ENCODE measurements around the gene AHCYL1. TPM values are rescaled to one million over a fixed set of nuclear protein-coding genes. Genes with fewer than 3 reads are reported as not detected.

Gene AHCYL1
- total RNA-seq, 1 donor from 2014 or later = 59.6 TPM

GRCh38 chr1:109985247-109986053 is 885 bp downstream of the AHCYL1 start:
- H3K9me3 Mint-ChIP-seq (ENCODE audit: low read depth) = no peaks in the 10 kb centered on the region
- no peaks in the 10 kb centered on the region for H3K27me3 Mint-ChIP-seq (ENCODE audit: low read depth)
- H3K36me3 Mint-ChIP-seq (ENCODE audit: low read depth) = peaks cover 1% of the 10 kb centered on the region
- peak overlapping the region; percentile 100 for H3K27ac Mint-ChIP-seq (ENCODE audit: unreplicated experiment)
- peak overlapping the region; percentile 98 for H3K4me3 Mint-ChIP-seq (ENCODE audit: unreplicated experiment)
- TF ChIP-seq, protein P1, sequence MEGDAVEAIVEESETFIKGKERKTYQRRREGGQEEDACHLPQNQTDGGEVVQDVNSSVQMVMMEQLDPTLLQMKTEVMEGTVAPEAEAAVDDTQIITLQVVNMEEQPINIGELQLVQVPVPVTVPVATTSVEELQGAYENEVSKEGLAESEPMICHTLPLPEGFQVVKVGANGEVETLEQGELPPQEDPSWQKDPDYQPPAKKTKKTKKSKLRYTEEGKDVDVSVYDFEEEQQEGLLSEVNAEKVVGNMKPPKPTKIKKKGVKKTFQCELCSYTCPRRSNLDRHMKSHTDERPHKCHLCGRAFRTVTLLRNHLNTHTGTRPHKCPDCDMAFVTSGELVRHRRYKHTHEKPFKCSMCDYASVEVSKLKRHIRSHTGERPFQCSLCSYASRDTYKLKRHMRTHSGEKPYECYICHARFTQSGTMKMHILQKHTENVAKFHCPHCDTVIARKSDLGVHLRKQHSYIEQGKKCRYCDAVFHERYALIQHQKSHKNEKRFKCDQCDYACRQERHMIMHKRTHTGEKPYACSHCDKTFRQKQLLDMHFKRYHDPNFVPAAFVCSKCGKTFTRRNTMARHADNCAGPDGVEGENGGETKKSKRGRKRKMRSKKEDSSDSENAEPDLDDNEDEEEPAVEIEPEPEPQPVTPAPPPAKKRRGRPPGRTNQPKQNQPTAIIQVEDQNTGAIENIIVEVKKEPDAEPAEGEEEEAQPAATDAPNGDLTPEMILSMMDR (IDR thresholded peaks at IDR 0.05) = no peak
- H3K4me1 Mint-ChIP-seq (ENCODE audit: low read depth) = peaks cover 62% of the 10 kb centered on the region
- DNase-seq (ENCODE audit: low spot score) = no peak

DNA sequence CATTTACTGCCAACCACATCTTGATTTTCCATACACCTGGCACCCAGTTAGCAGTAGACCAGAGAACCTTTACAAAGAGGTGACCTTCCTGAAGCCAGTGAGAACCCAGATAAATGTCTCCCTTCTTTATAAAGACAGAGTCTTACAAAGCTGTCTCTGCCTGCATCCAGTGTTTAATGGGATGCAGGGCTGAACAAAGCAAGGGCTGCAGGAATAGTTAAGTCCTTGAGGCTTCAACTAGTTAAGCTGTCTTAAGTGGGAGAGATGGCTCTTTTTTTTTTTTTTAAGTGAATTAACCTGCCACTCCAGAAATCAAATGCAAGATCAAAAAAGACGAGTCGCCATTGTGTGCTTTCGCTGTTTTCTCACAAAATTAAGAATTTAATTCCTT is 1.5 kb downstream of the AHCYL1 start:
- H3K4me3 Mint-ChIP-seq (ENCODE audit: unreplicated experiment) = peak overlapping the region; percentile 98
- H3K36me3 Mint-ChIP-seq (ENCODE audit: low read depth) = peaks cover 1% of the 10 kb centered on the region
- DNase-seq (ENCODE audit: low spot score) = no peak
- peak overlapping the region; percentile 100 for H3K27ac Mint-ChIP-seq (ENCODE audit: unreplicated experiment)
- TF ChIP-seq, protein P1 (IDR thresholded peaks at IDR 0.05) = no peak
- no peaks in the 10 kb centered on the region for H3K27me3 Mint-ChIP-seq (ENCODE audit: low read depth)
- H3K4me1 Mint-ChIP-seq (ENCODE audit: low read depth) = peaks cover 68% of the 10 kb centered on the region
- no peaks in the 10 kb centered on the region for H3K9me3 Mint-ChIP-seq (ENCODE audit: low read depth)

DNA sequence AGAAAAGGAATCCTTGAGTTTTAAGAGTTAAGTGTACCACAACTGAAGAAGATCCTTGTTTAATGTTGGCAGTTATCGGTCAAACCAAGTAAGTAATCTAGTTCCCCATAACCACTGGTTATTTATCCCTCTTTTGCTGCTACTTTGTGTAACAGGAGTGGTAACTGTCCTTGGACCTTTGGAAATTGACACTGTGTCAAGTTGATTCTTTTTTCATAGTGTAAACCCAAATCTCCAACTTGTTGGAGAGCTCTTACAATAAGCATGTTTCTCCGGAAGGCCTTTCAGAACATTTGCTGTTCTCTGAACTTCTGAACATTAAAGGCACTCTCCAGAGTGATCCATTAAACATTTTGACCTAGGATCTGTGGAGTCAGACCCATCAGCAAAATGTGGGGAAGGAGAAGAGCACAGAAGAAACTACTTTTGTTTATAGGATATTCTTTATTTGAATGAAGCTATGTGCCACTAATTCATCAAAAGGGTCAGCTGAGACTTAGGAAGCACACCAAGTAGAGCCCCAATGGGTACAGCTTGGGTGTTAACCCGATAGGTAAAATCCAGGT is 3.9 kb downstream of the AHCYL1 start:
- Mint-ChIP-seq H3K9me3 (ENCODE audit: low read depth) (no peaks in the 10 kb centered on the region), H3K27me3 (ENCODE audit: low read depth) (no peaks in the 10 kb centered on the region), H3K4me3 (ENCODE audit: unreplicated experiment) (no peak overlapping the region), H3K4me1 (ENCODE audit: low read depth) (peaks cover 67% of the 10 kb centered on the region), H3K27ac (ENCODE audit: unreplicated experiment) (no peak overlapping the region), H3K36me3 (ENCODE audit: low read depth) (peaks cover 4% of the 10 kb centered on the region)
- no peak for DNase-seq (ENCODE audit: low spot score)
- TF ChIP-seq, protein P1 (IDR thresholded peaks at IDR 0.05) = no peak

- Mint-ChIP-seq H3K36me3 (ENCODE audit: low read depth) (peaks cover 4% of the 10 kb centered on the region), H3K27ac (ENCODE audit: unreplicated experiment) (peak overlapping the region; percentile 80), H3K4me1 (ENCODE audit: low read depth) (peaks cover 65% of the 10 kb centered on the region), H3K9me3 (ENCODE audit: low read depth) (no peaks in the 10 kb centered on the region), H3K4me3 (ENCODE audit: unreplicated experiment) (no peak overlapping the region), H3K27me3 (ENCODE audit: low read depth) (no peaks in the 10 kb centered on the region)
- DNase-seq (ENCODE audit: low spot score) = no peak
- TF ChIP-seq, protein P1 (IDR thresholded peaks at IDR 0.05) = no peak
Measured at GRCh38 chr1:109989506-109990301, 5.1 kb downstream of the AHCYL1 start.

DNA sequence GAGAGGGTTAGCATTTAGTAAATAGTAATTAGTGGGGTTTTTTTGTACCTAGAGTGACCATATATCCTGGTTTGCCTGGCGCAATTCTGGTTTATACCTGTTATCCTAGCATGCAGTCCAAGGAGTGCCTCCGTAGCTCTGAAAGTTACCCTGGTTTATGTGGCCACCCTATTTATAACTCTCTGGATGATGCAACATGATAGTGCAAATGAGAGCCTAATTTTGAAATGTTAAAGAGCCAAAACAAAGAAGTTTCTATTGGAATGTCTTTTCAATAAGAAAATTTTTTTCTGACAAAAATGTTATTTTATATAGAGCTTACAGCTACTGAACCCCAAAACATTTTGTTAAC is 5.7 kb downstream of the AHCYL1 start:
- H3K4me1 Mint-ChIP-seq (ENCODE audit: low read depth) = peaks cover 64% of the 10 kb centered on the region
- H3K4me3 Mint-ChIP-seq (ENCODE audit: unreplicated experiment) = no peak overlapping the region
- TF ChIP-seq, protein P1 (IDR thresholded peaks at IDR 0.05) = no peak
- H3K9me3 Mint-ChIP-seq (ENCODE audit: low read depth) = no peaks in the 10 kb centered on the region
- no peak for DNase-seq (ENCODE audit: low spot score)
- H3K27ac Mint-ChIP-seq (ENCODE audit: unreplicated experiment) = peak overlapping the region; percentile 80
- H3K36me3 Mint-ChIP-seq (ENCODE audit: low read depth) = peaks cover 4% of the 10 kb centered on the region
- H3K27me3 Mint-ChIP-seq (ENCODE audit: low read depth) = no peaks in the 10 kb centered on the region

Measured in chondrocyte (in vitro differentiated cells).